ENCODE results near the gene ILF3. TPM values are rescaled to one million over a fixed set of nuclear protein-coding genes. Genes with fewer than 3 reads are reported as not detected.

ILF3 gene
- total RNA-seq, 4 donors from 2014 or later, result 101 to 237 (median 120) TPM

DNA sequence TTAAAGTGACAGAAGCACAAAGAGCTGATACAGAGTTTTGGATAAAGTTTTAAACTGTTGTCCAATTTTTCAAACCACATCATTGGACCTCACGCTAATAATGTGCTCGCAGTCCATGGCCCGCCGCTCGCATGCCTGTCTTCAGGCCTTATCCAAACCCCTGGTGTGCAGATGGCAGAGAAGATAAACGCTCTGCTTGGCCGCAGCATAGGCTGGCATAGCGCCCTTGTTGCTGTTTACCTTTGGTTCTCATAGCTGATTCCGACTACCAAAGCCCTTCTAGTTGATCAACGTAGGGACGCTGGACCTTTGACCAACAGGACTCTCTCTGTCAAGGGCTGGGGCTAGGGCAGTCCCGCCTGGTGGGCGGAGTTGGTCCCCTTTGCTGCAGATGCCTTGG is 23.6 kb downstream of the ILF3 start:
- no peak for DNase-seq (ENCODE audit: low spot score)
- TF ChIP-seq, protein P1, sequence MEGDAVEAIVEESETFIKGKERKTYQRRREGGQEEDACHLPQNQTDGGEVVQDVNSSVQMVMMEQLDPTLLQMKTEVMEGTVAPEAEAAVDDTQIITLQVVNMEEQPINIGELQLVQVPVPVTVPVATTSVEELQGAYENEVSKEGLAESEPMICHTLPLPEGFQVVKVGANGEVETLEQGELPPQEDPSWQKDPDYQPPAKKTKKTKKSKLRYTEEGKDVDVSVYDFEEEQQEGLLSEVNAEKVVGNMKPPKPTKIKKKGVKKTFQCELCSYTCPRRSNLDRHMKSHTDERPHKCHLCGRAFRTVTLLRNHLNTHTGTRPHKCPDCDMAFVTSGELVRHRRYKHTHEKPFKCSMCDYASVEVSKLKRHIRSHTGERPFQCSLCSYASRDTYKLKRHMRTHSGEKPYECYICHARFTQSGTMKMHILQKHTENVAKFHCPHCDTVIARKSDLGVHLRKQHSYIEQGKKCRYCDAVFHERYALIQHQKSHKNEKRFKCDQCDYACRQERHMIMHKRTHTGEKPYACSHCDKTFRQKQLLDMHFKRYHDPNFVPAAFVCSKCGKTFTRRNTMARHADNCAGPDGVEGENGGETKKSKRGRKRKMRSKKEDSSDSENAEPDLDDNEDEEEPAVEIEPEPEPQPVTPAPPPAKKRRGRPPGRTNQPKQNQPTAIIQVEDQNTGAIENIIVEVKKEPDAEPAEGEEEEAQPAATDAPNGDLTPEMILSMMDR (IDR thresholded peaks at IDR 0.05), result no peak
- no peak for ATAC-seq (ENCODE audit: low FRiP score)

DNA sequence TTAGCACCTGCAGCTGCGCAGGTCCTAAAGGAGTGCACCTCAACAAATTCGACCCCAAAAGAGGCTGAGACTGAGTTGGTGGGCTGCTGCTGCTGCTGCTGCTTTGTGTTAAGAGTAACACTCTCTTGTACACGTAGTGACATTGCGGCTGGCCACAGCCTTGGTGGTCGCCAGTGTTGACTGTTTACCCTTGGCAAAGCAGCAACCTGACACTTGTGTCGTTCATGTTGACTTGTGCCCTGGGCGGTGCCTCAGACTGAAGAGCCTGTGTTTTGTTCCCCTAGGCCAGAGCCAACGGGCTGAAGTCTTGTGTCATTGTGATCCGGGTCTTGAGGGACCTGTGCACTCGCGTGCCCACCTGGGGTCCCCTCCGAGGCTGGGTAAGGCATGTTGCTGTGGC is 24.7 kb downstream of the ILF3 start:
- ATAC-seq (ENCODE audit: low FRiP score) (no peak), DNase-seq (ENCODE audit: low spot score) (no peak)
- TF ChIP-seq, protein P1 (IDR thresholded peaks at IDR 0.05), result no peak

DNA sequence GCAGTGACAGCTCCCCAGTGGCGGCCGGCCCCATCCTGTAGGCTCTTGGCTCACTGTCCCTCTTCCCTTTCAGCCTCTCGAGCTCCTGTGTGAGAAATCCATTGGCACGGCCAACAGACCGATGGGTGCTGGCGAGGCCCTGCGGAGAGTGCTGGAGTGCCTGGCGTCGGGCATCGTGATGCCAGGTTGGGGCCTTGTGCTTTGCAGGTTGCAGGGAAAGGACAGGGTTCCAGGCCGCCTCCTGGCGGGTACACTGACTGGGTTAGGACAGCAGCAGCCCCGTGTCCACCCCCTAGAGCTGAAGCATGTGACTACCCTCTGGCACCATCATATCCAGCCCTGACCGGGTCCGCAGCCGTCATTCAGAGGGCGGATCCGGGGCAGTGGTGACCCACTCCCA is 25.6 kb downstream of the ILF3 start:
- TF ChIP-seq, protein P1 (IDR thresholded peaks at IDR 0.05), result no peak
- peak; percentile 18 for ATAC-seq (ENCODE audit: low FRiP score)
- no peak for DNase-seq (ENCODE audit: low spot score)

DNA sequence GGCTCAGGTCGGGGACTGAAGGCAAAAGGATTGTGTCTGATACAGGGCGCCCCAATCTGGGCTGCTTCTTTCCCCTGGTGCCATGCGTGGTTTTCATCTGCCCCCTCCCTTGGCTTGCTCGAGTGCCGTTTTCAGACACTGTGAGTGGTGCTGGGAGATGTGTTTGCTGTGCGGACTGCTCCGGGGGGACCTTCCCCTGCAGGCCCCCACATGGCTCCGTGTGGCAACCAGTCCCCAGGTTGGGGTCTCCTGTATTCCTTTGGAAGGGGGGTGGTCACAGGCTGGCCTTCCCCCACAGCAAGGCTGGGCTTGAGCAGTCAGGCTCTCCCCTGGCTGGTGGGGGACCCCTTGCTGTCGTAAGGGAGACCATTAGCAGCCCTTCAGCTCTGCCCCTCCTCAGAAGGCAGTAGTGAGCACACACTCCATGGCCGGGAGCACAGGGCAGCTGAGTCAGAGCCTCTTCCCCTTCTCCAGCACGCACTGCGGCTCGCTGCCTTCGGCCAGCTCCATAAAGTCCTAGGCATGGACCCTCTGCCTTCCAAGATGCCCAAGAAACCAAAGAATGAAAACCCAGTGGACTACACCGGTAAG is 26.5 kb downstream of the ILF3 start:
- no peak for DNase-seq (ENCODE audit: low spot score)
- no peak for ATAC-seq (ENCODE audit: low FRiP score)
- TF ChIP-seq, protein P1 (IDR thresholded peaks at IDR 0.05), result no peak

DNA sequence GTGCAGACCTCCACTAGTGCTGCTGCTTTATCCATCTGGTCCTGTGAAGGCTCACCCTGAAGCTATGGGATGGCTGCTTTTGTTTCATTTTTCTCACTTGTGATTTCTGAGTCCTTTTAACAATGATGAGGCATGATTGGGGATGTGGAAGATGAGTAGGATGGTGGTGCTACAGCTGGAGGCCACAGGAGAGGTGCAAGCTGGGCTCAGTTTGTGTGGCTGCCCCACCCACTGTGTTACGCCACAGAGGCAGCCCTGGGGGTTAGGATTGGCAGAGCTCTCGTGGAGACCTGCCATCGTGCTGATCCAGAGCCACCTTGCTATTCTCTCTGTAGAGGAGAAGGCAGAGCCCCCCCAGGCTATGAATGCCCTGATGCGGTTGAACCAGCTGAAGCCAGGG is 27.5 kb downstream of the ILF3 start:
- no peak for DNase-seq (ENCODE audit: low spot score)
- ATAC-seq (ENCODE audit: low FRiP score), result no peak
- TF ChIP-seq, protein P1 (IDR thresholded peaks at IDR 0.05), result no peak

DNA sequence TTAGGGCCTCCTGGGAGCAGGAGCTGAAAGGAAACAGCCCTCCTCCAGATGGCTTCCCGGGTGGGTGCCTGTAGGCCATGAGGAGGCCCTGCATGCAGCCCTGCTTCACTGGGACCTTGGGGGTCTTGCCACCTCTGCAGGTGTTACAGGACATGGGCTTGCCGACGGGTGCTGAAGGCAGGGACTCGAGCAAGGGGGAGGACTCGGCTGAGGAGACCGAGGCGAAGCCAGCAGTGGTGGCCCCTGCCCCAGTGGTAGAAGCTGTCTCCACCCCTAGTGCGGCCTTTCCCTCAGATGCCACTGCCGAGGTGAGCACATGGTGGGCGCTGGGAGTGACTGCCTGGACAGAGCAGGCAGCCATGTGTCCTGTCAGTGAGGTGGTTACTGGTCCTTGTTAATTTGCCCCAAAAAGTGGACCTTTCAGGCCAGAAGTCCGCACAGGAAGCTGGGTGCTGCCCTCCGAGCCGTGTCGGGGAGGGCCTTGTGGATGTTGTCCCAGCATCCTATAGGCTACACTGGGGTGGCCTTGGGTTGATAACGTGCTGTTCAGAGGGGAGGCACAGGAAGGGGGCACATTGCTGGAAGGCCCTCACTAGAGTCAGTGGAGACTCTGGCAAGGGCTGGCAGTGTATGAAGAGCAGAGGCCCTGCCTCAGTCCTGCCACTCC is 28.4 kb downstream of the ILF3 start:
- DNase-seq (ENCODE audit: low spot score), result no peak
- TF ChIP-seq, protein P1 (IDR thresholded peaks at IDR 0.05), result no peak
- no peak for ATAC-seq (ENCODE audit: low FRiP score)

DNA sequence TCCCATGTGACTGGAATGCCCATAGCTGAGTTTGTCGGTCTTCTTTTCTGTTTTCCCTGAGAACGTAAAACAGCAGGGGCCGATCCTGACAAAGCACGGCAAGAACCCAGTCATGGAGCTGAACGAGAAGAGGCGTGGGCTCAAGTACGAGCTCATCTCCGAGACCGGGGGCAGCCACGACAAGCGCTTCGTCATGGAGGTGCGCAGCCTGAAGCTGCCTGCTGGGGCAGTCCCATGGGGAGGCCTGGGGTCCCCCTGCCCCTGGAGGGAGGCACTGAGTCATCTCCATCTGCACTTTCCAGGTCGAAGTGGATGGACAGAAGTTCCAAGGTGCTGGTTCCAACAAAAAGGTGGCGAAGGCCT is 28.9 kb downstream of the ILF3 start:
- TF ChIP-seq, protein P1 (IDR thresholded peaks at IDR 0.05), result no peak
- DNase-seq (ENCODE audit: low spot score) (no peak), ATAC-seq (ENCODE audit: low FRiP score) (no peak)

Measured in omental fat pad (tissue), 4 donors.